Anterior cingulate cortex (tissue), 58 donors: Measurements from ENCODE around the gene XRN1.

ENCODE experiments used
- DNase-seq, 58 donors: peaks; one replicate each; lab custom pipeline; 2025; lab: John Stamatoyannopoulos, UW

Gene XRN1

DNA sequence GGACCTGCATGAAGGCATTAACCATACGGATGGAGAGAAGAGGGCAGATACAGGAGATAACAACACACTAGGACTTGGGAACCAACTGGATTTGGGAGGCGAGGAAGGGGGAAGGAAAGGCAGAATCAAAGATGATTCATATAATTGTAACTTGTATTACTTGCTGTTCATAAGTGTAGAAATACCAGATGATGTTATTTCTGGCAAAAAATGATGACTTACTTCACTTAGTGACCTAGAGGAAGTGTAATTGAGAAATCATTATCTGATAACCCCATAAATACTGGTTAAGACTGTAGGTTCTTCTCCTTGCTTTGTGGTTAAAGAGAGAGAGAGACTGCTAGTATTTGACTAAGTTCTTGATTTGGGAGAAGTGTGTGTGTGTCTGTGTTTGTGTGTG is 172.0 kb downstream of the XRN1 start:
- no peak for DNase-seq

DNA sequence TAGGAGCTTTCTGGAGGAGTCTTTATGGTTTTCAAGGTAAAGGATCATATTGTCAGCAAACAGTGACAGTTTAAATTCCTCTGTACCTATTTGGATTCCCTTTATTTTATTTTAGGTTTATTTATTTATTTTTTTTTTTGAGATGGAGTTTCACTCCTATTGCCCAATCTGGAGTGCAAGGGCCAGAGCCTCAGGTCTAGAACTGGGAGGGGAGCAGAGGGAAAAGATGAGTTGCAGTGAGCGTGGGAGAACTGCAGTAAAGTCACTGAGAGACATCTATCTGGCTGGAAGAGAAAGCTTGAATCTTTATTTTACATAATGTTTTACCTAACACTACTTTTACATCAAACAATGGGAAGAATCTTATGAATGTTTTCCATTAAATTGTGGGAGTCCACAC is 172.9 kb downstream of the XRN1 start:
- DNase-seq, result no peak

- peak in 26 of 58 donors; percentile 0 to 74 (median 16) for DNase-seq
Measured at GRCh38 chr3:142273501-142273900, 174.3 kb downstream of the XRN1 start.

DNA sequence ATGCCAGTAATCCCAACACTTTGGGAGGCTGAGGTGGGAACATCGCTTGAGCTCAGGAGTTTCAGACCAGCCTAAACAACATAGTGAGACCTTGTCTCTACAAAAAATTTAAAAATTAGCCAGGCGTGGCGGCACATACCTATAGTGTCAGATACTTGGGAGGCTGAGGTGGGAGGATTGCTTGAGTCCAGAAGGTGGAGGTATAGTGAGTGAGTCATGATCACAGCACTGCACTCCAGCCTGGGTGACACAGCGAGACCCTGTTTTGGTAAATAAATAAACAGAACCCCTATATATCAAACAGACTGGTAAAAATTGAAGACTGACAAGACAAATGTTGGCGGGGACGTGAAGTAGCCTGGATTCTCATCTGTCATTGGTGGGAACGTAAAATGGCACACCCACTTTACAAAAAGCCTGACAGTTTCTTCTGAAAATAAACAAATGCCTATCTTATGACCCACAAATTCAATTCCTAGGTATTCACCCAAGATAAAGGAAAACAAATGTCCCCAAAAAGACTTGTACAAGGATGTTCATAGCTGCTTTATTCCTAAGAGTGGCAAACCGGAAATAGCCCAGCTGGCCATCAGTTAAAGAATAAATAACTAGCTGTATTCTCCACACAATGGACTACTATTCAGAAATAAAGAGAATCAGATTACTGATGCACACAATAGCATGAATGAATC is 175.5 kb downstream of the XRN1 start:
- DNase-seq, result peak in 13 of 58 donors; percentile 1 to 70 (median 12)

DNA sequence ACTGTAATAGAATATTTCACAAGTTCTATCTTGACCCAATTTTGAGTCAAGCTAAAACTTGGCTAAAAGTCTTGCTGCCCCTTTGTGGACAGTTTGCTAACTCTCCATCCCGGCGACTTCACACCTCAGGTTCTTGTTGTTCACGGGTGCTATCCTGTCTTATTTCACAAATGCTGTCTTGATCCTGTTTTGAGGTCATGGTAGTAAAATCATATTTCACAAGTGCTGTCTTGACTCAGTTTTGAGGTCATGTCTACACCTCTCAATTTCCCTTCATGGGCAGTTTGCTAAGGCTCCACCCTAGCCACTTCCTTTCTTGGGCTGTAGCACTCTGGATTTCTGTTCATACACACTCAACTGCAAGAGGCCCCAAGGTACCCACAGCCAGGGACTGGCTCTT is 177.4 kb downstream of the XRN1 start:
- no peak for DNase-seq

DNA sequence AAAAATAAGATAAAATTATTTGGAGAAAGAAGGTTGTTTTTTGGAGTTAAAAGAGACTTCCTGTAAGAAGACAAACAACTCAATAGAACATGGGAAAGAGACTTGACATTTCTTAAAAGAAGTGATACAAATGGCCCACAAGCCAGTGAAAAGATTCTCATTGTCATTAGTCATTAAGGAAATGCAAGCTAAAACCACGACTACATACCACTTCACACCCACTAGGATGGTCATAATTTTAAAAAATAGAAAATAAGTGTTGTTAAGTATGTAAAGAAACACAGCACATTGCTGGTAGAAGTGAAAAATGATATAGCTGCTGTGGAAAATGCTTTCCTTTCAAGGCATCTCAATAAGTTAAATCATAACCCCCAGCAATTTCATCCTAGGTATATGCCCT is 178.1 kb downstream of the XRN1 start:
- no peak for DNase-seq

- no peak for DNase-seq
Measured at GRCh38 chr3:142268426-142268825, 179.4 kb downstream of the XRN1 start.

- DNase-seq, result no peak
Measured at GRCh38 chr3:142267269-142267668, 180.6 kb downstream of the XRN1 start.

- DNase-seq, result no peak
Measured at GRCh38 chr3:142263112-142263511, 184.7 kb downstream of the XRN1 start.

DNA sequence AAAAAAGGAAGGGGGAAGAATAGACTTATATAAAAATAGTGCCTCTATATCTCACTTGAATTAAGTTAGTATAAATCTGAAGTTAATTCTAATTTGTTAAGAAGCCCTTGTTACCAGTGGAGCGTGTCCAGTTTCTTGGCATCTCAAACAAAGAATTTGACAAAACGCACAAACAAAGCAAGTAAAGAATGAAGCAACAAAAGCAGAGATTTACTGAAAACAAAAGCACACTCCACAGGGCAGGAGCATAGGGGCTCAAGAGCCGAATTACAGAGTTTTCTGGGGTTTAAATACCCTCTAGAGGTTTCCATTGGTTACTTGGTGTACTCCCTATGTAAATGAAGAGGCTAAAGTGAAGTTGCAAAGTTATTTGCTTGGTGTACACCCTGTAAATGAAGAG is 188.5 kb downstream of the XRN1 start:
- no peak for DNase-seq

DNA sequence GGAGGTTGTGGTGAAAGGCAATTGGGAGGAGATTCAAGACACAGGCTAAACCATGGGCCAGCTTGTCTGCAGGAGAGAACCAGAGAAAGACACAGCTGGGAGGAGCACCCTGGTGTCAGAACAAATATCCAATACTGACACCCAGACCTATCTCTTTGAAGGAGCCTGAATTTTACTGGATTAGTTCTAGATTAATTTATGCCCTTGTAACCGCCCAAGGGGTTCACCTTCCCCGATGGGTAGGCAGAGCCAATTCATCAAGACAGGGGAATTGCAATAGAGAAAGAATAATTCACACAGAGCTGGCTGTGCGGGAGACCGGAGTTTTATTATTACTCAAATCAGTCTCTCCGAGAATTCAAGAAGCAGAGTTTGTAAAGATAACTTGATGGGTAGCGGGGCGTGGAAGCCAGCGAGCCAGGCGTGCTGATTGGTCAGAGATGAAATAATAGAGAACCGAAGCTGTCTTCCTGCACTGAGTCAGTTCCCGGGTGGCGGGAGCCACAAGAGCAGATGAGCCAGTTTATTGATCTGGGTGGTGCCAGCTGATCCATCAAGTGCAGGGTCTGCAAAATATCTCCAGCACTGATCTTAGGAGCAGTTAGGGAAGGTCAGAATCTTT is 191.0 kb downstream of the XRN1 start:
- DNase-seq, result no peak
